Stimulated activated CD4-positive, alpha-beta T cell treated with anti-CD3 and anti-CD28 coated beads, Interleukin-12 subunit alpha, Interleukin-12 subunit beta, amount 100 ng/mL, for 4 hours (primary cell): ENCODE data around the gene GABBR2.

Experiments
- DNase-seq: peaks from one replicate; pipeline ENCODE4 v3.0.0-alpha.2; 2020

The GABBR2 gene

DNA sequence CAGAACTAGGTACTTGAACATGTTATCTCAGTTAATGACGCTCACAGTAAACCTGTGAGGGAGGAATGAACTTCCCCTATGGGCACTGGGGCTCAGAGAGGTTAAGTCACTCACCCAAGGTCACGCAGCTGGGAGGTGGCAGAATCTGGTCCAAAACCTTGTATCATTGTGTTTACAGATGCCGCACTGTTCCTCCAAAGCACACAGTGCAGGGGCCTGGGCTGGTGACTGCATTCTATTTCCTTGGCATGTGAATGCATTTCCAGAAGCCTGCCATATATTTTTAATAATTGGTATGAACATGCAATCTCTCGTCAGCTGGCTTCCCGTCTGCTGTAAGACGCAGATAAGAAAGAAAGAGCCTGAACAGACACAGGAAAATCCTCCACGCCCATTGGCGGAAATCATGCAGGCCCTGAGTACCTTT lies 376.3 kb downstream of the GABBR2 start:
- DNase-seq: no peak

DNA sequence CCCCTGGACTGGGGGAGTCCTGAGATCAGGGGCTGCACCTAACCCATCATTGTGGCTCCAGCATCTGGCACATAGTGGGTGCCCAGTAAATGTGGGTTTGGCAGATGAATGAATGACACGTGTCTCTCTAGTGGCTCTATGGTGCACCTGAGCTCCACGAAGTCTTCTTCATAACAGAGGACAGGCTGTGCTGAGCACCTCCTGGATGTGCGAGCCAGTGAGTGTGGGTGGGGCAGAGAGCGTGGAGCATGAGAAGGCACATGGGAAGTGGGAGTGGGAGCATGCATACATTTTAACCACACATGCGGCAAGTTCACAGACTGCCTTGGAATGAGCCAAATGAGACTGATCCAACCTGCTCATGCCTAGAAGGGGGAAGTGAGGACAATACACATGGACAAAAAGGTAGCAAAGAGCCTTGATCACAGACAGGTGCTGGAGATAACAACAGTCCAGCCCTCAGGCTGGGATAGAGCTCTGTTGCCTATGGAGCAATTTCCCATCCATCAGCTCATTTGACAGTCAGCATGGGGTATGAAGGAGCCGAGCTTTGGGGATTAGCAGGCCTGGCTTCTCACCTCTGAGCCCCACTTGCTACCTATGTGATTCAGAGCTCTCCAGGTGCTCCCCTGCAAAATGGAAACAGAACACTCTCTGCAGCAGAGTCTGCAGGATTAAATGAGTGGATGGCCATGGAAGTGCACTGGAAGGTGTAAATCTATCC lies 377.0 kb downstream of the GABBR2 start:
- no peak for DNase-seq

DNA sequence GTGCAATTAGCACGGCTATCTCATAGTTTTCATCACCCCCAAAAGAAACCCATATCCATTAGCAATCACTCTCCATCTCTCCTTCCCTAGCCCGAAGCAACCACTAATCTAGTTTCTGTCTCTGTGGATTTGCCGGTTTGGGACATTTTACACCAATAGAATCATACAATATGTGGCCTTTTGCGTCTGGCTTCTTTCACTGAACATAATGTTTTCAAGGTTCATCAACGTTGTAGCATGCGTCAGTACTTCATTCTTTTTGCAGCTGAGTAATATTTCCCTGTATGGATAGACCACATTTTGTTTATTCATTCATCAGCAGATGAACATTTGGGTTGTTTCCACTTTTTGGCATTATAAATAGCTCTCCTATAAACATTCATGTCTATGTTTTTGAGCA lies 377.9 kb downstream of the GABBR2 start:
- no peak for DNase-seq

DNA sequence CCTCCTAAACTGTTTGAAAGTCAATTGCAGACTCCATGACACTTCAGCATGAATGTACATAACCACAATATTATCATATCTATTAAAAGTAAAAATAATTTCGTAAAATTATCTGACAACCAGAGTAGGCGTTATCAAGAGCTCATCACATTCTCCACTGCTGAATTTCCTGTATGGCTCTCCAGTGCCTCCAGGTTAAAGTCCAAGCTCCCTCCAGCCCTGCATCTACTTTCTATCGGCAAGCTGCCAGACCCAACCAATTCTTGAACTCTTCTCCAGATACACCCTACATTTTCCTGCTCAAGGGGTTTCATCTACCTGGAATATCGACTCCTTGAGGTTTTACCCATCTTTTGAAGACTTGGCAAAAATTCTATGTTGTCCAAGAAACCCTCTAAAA lies 378.8 kb downstream of the GABBR2 start:
- no peak for DNase-seq

DNA sequence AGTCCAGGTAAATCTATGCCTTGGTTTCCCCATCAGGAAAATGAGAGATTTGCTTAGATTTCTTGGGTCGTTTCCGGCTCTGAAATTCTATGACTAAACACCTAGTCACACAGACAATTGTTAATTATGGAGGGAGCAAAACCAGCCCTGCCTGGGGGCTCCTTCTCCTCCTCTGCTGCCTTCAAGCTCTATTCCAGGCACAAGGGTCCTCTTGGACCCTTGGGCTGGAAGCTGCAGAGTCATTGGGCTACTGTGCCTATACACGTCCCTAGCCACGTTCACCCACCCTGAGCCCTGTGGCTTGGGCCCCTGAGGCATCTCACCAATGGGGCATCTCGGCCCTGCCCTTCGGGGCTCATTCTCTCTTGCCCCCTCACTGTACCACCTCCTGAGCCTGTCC lies 379.5 kb downstream of the GABBR2 start:
- no peak for DNase-seq

DNA sequence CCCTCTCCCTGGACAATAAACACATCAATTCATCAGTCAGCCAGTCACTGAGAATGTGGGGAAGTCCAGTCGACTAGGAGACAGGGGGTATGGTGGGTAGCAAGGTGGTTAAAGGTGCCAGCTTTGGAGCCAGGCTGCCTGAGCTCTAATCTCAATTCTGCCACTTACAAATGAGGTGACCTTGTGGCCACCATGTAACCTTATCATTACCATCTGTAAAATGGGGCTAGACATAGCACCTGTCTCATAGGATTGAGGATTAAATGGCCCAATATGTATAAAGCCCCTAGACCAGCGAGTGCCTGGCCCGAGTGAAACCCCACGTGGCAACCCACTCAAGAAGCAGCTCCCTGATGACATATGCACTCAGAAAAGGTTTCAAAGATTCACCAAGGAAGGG lies 380.0 kb downstream of the GABBR2 start:
- DNase-seq: no peak

DNA sequence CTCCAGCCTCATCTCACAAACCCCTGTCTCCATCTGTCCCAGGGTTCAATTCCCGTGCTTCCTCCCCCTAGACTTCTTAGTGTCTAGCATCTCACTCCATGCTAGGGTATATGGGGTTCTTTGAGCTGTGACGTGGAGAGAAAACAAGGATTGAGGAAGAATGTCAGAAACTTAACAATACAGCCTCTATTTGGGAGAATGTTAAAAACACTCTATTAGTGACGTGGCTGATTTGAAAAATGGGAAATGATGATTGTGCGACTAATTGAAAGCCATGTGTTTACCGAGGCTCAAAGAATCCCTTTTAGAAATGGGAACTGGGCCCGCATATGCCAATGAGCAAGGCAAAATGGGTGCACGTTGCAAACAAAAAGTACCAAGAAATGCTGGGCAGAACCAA lies 380.6 kb downstream of the GABBR2 start:
- DNase-seq: no peak

DNA sequence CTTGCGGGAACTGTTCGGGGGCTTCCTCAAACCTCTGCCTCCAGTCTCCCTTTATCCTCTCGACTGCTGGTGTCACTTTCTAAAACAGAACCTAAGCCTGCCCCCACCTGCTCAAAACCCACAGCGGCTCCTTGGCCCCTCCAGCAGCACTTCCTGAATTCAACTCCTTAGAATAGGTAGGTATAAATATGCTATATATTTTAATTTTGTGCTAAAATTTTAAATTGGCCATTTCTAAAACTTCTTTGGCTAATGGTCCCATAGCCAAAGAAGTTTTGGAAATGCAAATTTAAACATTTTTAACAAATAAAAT lies 381.5 kb downstream of the GABBR2 start:
- DNase-seq: no peak

DNA sequence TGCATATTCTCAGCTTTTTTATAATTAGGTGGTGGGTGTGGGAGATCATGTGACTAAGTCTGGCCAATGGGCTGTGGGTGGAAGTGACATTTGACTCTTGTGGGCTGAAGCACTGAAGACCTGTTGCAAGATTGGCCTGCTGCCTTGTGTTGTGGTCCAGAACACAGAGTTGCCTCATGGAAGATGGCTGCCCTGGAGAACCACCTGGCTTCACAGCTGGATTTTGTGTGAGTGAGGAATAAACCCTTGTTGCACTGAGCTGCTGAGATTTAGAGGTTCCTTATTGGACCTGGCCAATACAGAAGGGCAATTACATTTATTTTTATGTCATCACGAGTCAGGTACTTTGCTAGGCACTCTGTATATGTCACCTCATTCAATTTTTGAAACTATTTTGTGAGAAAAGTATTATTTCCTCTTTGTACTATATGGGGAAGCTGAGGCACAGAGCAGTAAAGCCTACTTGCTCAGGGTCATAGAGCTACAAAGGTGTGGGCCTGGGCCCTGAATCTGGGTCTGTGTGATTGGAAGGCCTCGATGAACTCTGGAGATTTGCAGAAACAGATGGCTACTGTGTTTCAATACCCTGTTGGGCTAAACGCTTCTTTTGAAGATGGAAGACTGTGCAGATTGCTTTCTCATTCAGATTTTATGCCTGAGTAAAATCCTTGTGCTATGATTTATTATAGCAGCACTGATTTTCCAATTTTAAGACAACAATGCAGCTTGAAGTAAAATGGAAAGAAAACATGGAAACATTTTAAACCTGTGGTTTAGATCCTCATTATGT lies 382.1 kb downstream of the GABBR2 start:
- DNase-seq: no peak

DNA sequence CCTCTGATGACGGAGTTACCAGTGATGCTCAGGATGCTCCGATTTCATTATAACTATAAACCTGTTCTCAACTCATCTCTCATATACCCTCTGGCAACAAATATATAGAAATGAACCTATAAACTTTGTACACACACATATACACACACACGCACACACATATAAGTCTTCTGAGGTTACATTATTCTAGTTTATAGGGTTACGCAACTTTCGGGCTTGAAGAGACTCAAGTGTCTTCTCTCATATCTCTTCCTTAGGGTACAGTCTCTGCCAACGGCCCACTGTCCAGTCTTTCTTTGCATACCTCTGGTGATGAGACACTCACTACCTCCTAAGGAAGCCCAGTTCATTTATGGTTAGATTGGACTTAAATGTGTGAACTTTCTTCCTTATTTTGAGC lies 383.9 kb downstream of the GABBR2 start:
- no peak for DNase-seq

DNA sequence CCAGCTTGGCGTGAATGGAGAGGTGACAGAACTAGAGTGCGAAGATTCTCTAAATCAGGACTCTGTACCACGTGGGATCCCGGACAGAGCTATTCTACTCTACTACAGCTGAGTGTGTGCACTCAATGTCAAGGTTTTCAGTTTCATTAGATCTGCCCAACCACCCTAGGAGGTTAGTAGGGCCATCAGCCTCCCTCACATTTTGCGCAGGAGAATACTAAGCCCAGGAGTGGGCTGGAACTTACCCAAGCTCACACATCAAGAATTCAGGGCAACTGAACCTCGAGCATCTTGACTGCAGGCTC lies 385.0 kb downstream of the GABBR2 start:
- DNase-seq: no peak

DNA sequence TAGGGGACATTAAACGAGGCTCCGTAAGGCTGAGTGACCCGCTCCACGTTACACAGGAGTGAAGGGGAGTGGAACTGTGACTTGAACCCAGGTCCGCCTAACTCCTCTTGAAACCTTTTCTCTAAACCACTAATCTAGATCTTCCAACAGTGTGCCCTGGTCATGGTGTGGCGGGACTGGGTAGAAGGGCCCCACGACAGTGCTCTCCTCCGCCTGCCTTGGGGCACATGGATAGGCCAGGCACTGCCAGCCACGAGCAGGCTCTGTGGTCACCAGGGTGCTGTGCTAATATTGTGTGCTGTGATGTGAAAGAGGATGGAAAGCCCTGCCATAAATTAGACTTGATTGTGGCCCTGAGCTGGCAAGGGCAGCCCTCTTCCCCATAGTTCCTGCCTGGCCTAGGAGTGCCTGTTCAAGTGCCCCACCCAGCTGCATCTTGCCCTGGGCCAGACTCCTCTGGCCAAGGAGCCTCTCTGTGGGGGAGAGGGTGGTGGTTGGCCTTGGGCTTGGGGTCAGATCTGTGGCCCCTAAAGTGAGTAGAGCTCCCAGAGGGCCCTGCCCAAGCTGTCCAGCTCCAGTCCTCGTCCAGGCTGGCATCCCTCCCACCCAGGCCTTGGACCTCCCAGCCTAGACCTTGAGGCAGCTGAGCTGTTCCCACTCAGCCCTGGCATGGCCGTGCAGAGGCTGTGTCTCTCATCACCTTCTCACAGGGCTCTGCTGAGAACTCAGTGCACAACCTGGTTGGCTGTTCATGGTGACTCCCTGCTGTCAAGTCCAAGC lies 385.5 kb downstream of the GABBR2 start:
- no peak for DNase-seq

DNA sequence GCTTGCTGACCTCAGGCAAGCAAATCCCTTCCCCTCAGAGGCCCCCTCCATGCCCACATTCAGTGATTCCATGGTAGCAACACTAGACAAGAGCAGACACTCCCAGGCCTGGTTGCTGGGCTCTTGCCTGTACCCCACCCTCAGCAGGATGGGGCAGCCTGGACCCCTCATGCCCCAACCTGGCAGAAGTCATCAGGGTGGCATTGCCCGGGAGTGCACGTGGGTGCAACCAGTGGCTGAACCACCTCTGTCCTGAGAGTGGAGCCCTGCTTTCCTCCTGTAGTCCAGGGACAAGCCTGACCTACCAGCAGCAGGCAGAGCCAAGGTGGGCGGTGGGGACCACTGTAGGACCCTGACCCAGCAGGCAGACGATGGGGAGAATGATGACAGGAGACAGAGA lies 387.5 kb downstream of the GABBR2 start:
- no peak for DNase-seq

DNA sequence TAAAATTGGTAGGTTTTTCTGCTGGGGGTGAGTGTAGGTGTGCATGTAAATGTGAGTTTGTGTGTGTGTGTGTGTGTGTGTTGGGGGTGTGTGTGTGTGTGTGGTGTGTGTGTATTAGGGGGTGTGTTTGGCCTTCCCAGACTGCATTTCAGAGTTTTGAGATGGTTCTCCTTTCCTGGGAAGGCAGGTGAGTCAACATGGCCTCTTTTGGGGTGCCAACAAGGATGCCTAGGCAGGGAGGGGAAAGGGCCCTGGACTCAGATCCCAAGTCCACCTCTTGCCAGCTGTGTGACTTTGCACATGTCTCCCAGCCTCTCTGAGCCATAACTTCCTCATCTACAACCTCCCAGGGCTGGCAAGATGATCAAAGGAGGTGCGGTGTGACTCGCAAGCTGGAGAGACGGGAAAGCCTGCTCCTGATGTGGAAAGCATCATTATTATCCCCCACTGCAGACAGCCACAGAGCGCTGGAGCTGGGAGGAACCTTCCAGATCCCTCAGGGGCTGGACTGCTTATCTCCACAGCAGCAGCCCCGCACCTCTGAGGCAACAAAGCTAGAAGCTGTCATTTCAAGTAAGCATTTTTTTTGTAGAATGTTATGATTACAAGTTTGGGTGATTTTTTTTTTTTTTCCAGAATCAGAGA lies 389.8 kb downstream of the GABBR2 start:
- DNase-seq: no peak

DNA sequence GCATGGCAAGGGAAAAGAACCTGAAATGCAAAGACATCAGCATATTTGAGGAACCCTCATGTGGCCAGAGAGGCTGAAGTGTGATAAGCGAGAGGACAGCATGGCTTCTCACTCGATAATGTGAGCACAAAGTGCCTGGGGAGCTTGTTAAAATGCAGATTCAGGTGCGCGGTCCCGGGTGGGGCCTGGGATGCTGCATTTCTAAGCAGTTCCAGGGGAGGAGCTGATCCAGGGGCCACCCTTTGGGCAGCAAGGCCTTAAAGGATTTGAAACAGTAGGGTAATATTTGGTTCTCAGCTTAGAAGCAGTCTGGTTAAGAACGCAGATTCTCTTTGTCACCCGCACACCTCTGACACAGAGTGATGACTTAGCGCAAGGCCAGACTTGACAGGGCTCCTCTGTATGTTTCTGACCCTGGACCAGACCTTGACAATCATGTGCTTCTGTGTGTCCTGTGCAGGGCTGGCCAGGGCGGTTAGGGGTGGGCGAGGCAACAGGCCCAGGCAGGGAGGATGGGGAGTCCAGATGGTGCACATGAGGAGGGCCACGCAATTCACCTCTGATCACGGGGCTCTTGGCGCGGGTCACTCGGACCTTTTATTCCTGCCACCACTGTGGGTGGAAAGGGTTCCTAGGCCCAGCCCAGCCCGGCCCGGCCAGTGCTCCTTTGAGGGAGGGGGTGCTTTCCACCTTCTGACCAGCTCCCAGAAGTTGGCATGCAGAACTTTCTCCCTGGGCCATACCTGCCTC lies 390.5 kb downstream of the GABBR2 start:
- DNase-seq: no peak

DNA sequence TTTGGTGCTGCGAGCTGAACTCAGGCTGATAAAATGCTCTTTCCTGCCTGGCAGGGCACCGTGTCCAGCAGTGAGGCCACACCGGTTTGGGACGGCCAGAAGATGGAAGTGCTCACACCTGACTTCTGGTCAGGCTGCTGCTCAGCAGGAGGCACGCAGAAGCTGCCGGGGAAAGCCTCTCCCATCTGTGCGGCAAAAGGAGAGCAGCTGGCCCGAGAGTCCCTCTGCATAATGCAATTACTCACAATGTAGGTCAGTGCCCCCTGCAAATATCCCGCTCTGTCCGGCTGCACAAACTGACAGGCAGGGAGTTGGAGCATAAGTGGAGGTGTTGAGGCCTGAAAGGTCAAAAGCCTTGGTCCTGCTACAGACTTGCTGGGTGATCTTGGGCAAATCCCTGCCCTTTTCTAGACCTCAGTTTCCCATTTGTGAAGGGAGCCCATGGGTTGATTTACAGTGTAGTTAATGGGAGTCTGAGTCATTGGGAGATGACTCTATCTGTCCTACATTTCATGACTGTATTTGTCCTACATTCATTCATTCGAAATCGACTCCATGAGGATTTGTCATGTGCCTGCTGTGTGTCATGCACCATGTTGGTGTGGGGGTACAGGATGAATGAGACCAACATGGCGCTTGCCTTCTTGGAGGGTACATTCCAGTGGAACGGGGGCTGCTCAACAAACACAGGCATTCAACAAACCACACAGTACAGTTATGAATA lies 391.4 kb downstream of the GABBR2 start:
- no peak for DNase-seq

DNA sequence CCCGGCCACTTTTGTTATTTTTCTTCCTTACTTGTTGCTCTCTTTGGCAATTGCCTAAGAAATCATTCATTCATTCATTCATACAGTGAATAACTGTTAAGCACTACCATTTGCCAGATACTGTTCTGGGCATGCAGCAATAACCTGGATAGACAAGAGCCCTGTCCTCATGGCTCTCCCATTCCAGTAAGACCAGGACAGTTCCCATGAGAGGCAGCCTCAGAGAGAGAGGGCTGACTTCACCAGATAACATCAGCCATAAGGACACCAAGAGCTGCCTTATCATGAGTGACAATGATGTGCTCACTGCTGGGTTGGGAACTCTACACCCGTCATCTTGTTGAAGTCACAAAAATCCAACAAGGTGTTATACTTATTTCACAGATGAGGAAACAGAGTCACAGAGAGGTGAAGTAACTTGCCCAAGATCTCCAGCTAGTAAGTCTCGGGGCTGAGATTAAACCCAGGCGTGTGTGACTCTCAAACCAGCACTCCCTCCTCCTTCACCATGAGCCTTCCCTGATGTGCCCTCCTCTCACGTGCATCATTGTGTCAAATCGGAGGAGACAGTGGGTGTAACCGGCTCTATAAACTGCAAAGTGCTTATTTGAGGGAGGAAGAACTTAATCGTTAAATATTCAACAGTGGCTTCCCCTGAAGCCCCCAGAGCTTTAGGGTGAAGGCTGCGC lies 392.1 kb downstream of the GABBR2 start:
- DNase-seq: no peak

DNA sequence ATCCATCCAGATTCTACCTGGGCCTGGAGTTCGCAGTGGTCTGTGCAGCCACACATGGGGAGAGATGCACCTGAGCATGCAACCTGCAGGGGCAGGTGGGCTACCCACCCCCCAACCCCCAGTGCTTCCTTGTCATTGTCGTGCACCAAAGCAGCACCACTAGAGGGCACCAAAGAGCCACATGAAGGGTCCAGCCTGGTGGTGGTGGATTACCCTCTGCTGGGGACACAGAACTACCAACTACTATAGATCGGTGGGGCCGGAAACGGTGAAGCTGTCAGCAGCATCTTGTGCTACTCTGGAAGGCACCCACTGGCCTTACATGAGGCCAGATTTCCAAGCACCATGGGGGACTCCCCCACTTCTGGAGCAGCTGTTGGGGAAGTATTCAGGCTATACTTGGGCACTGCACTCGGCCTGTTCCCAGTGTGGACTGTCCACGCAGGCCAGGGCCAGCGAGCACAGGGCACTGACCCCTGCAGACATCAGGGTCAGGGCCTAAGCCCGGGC lies 393.1 kb downstream of the GABBR2 start:
- peak; percentile 68 for DNase-seq

DNA sequence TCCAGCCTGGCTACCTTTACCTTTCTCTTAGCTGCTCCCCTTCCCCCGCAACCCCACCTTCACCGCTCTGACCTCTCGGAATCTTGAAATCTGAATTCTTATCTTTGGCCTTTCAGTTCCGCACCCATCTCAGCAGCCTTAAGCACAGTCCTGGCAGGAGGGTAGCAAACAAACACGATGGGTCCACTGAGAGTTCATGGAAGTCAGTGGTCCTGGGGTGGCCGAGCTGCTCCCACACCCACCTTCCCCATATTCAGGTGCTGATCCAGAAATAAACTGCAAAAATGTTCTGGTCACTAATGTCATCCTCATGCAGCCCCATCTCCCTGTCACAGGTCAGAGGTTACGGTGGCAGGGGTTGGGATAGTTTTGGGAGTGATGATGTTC lies 393.7 kb downstream of the GABBR2 start:
- no peak for DNase-seq

DNA sequence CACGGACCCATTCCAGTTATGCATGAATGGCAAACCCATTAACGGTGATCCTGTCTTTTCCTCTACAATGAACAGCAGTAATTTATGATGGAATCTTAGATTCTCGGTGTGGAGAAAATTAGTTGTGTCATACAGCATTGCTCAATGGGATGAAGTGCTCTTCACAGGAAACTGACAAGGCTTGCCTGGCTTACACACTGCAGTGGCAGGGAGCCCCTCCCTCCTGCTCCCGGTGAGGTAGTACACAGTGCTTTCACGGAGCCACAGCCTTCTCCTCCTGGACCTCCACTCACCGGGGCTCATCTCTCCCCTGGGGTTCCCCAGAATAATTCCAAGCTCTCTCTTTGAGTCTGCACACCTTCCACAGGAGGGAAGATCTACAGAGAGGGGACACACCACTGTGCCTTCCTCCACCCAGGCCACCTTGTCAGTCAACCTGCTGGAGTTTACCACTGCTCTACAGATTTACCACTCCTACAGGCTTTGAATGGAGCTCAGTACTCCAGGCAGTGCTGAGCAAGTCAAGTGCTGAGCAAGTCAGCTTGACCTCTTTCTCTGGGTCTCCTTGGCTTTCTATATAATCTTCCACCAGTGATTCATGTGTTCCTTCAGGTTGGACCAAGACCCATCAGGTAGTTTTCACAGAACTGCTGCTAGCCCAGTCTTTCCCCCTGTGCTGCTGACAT lies 394.2 kb downstream of the GABBR2 start:
- DNase-seq: no peak

DNA sequence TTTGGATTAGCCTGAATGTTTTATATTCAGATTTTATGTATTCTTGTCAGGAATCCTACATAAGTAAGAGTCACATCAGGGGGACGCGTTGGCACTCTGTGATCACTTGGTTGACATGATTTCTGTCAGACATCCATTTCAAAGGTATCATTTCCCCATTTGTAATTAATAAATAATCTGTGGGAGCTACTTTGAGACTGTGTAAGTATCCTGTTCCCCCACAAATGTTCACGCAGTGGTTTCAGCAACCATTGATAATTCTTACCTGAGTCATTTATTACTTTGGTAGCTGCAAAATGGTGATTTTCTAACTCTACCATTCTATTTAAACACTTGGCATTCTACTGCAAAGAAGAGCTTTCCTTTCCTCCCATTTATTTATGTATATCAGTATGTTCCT lies 396.4 kb downstream of the GABBR2 start:
- DNase-seq: no peak
